Omental fat pad (tissue), 4 donors: Measurements from ENCODE around the gene C11orf16. TPM values are rescaled to one million over a fixed set of nuclear protein-coding genes. Genes with fewer than 3 reads are reported as not detected.
"Not testable (repeated sequence)": the region's sequence is repeated elsewhere in the genome, so short reads cannot be mapped to it uniquely, and the experiment has no call there.

ENCODE experiments used
- ATAC-seq: fragments of 150-250 bp; one replicate; pipeline ENCODE4 v1.9.1; 2016; ENCODE audit warnings: mild to moderate bottlenecking, moderate library complexity; ENCODE audit not compliant: low FRiP score
- DNase-seq: peaks from one replicate; pipeline ENCODE4 v3.0.0-alpha.2; 2019; ENCODE audit warnings: low spot score
- CTCF ChIP-seq, 3 donors: fragments of 450-650 bp; IDR thresholded peaks; one replicate each; pipeline ENCODE4 v1.5.1; 2016 to 2017; ENCODE audit warnings: antibody characterized with exemption in 3 of 3, mild to moderate bottlenecking in 3 of 3, moderate library complexity in 2 of 3
- total RNA-seq, 4 donors: library from RNA; depleted of rRNA; stranded (reverse); fragments of >200 nt; gene quantifications; one replicate each; pipeline ENCODE4 v1.1.0, GENCODE V29; 2016

C11orf16 gene
- total RNA-seq, 4 donors from 2014 or later = not detected

DNA sequence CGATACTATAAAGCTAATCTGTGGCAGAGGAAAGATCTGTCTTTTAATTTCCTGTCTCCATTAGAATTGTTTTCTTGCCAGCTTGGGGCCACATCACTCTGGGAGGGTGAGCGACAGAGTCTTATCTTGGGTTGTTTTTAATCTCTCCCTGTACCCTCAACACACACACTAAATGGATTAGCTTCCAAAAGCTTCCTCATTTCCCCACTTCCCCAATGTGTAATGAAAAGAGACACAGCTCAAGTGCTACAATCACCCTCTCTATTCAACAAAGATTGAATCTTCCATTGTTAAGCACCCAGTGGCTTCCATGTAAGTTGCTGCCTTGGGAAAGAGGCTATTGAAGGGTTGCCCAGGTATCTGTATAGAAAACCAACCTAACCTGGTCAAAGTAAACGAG, 16.1 kb upstream of the C11orf16 start:
- ATAC-seq (no peak), DNase-seq (no peak)
- TF ChIP-seq CTCF (IDR thresholded peaks at IDR 0.05) = no peak

DNA sequence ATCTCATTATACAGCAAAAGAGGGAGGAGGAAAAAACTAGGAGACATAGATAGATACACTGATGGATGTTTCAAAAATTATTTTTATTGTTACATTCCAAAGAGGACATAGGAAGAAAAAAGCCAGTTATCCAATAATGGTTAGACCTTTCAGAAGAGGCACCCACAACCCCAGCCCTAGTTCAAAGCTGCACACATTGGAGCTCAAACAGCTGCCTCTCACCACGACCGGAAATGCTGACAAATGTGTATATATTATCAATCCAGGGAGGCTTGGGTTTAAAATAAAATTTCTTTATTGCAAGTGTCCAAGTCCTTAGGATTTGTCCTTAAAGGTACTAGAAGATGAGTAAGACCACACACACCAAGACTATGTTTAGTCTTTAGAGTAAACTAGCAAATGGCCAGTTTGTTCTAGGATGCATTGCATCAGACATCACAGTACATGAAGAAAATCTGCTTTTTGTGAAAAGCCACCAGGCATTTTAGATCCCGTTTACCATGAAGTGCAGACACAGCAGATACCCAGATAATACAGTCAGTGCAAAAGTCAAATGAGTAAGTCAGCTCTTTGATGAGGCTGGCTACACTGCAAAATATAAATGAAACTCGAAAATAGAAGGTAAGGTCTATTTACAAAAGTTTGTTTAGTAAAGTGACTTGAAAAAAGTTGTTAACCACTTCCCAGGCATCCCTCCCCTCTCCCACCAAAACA, 14.6 kb upstream of the C11orf16 start:
- no peak for ATAC-seq
- no peak for DNase-seq
- TF ChIP-seq CTCF (IDR thresholded peaks at IDR 0.05) = no peak

GRCh38 chr11:8942518-8943066, 9.8 kb upstream of the C11orf16 start, which contains the start of gene ASCL3:
TSS of gene ASCL3 (minus strand) at chr11:8943016. CDS start at chr11:8938161, 4,855 bp downstream.
- no peak for DNase-seq

GRCh38 chr11:8941341-8942103, 8.8 kb upstream of the C11orf16 start:
- no peak for TF ChIP-seq CTCF (IDR thresholded peaks at IDR 0.05)
- no peak for DNase-seq
- ATAC-seq = no peak

More at GRCh38 chr11:8942518-8943066, 9.8 kb upstream of the C11orf16 start, which contains the start of gene ASCL3:
- no peak for TF ChIP-seq CTCF (IDR thresholded peaks at IDR 0.05)
- no peak for ATAC-seq

DNA sequence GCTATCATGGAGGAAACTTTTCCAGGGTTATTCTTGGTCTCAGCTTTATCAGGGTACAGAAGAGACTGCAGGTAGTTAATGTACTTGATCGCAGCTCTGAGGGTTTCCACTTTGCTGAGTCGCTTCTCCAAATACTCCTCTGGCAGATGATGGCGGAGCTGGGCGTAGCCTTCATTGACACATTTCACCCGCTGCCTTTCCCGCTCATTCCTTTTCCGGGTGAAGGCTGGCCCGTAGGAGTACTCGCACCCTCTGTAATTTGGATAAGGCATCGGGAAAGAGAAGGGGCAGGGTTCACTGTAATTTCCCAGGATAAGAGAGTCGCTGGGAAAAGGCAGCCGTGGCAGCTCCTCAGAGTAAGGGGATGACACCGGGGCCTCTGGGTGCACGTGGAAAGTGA, 4.9 kb upstream of the C11orf16 start:
- no peak for TF ChIP-seq CTCF (IDR thresholded peaks at IDR 0.05)
- DNase-seq (no peak), ATAC-seq (no peak)

DNA sequence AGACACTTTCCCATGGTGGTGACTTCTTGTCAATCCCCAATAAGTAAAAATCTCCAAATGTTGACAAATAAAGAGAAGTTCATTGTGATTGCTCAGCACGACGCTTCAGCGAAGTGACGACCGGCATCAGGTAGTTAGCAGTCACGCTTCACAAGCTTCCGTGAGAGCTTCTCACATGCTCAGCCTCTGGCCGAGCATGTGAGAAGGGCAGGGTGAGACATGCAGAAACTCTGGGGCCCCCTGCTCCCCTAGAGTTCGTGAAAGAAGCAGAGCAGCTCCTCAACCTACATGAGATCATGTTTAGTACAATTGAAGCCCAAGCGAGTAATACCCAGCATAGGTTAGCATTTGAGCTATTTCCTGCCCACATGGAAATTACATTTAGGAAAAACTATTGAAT, 4.4 kb upstream of the C11orf16 start:
- TF ChIP-seq CTCF (IDR thresholded peaks at IDR 0.05) = no peak
- DNase-seq (no peak), ATAC-seq (no peak)

DNA sequence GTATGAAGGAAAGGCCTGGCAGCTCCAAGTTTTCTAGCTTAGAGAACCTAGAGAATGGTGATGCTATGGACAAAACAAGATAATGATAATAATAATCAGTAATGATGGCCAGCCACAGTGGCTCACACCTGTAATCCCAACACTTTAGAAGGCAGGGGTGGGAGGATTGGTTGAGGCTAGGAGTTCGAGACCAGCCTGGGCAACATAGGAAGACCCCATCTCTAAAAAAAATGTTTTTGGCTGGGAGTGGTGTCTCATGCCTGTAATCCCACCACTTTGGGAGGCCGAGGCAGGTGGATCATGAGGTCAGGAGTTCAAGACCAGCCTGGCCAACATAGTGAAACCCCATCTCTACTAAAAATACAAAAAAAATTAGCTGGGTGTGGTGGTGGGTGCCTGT, 3.0 kb upstream of the C11orf16 start:
- ATAC-seq, DNase-seq: not testable (repeated sequence)
